GM19467 (cell line): ENCODE measurements around the gene SLC9A8.
"Not testable (repeated sequence)": the region's sequence is repeated elsewhere in the genome, so short reads cannot be mapped to it uniquely, and the experiment has no call there.

Experiments used
- ATAC-seq: cut with Tn5 transposase; IDR thresholded peaks from one replicate; pipeline ENCODE4 v1.9.1; 2021; ENCODE audit warnings: mild to moderate bottlenecking, moderate library complexity; ENCODE audit not compliant: unreplicated experiment

The SLC9A8 gene

GRCh38 chr20:49786668-49787370, 25.8 kb upstream of the SLC9A8 start:
- no peak for ATAC-seq

DNA sequence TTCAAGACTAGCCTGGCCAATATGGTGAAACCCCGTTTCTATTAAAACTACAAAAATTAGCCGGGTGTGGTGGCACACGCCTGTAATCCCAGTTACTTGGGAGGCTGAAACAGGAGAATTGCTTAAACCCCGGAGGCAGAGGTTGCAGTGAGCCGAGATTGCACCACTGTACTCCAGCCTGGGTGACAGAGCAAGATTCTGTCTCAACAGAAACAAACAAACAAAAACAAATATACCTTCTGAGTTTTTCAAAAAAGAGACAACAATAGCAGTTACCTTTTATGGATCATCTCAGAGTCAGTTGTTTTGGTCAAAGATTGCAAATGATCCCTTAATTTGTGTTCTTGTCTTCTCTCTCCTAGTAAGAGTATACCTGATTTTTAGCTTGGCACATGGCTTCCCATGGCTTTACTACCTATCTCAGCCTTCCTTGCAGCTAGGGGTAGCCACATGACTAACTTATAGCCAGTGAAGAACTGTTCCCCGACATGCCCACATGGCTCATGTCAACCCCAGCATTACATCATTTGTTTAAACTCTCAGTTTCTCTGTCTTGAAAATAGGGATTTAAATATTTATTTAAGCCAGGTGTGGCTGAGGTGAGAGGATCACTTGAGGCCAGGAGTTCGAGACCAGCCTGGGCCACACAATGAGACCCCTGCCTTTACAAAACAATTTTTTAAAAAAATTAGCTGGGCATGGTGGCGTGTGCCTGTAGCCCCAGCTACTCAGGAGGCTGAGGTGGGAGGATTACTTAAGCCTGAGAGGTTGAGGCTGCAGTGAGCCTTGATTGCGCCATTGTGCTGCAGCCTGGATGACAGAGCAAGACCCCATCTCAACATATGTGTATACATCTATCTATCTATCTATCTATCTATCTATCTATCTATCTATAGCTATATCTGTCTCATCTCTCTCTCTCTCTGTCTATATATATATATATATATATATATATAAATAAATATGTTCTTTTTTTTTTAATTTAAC, 25.0 kb upstream of the SLC9A8 start:
- ATAC-seq = no peak

DNA sequence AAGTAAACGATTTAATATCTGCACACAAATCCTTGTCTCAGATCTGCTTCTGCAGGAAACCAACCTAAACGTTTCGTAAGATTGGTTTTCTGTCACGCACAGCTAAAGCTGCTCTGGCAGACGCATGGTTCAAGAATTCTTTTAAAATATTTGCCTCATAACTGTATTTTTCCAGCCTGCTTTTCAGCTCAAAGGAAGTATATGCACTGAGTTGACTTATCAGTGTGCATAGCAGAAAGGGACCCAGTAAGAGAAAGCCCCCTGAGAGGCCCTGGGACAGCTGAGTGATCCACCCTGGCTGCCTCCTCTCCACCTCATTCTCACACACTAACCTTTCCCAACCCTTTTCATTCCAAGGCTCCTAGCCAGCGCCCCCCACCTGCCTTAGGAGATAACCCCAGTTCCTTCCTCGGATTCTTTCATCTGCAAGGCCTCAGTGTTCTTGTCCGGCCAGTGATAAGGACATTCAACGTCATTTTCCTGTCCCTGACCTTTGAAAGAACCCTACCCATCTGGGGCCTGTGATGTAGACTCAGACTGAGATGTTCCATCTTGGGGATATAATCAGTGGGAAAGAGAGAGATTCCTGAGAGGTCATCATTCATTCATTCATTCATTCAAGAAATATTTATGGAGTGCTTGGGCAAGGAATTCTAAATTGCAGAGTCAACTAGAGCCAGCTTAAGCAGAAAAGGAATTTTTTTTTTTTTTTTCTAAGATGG, 22.4 kb upstream of the SLC9A8 start:
- no peak for ATAC-seq

- no peak for ATAC-seq
Observed at GRCh38 chr20:49791165-49791564, 21.5 kb upstream of the SLC9A8 start.

DNA sequence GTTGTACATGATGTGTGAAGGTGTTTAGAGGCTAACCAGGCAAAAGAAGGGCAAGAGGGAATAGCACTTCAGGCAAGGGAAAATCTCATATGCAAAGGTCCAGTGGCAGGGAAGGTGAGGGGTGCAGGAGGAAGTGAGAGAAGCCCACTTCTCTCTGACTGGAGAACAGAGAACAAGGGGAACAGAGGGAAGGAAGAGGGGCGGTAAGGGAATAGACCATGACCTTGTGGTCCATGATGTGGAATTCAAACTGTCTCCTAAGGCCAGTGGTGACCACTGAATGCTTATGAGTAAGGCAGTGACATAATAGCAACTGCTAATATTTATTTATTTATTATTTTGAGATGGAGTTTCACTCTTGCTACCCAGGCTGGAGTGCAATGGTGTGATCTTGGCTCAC, 20.6 kb upstream of the SLC9A8 start:
- ATAC-seq = no peak

DNA sequence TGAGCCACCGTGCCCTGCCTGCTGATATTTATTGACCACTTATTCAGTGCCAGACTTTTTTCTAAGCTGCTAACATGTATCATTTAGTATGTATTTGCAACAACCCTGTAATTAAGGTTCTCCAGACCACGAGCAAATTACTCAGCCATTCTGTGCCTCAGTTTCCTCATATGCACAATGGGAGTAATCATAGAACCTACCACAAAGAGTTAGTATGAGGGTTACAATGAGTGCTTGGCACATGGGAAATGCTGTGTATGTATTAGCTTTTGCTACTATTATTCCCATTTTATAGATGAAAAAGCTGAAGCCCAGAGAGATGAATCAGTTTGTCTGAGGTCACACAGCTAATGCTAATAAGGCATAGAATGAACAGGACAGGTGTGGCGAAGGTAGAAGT, 20.0 kb upstream of the SLC9A8 start:
- ATAC-seq = no peak

DNA sequence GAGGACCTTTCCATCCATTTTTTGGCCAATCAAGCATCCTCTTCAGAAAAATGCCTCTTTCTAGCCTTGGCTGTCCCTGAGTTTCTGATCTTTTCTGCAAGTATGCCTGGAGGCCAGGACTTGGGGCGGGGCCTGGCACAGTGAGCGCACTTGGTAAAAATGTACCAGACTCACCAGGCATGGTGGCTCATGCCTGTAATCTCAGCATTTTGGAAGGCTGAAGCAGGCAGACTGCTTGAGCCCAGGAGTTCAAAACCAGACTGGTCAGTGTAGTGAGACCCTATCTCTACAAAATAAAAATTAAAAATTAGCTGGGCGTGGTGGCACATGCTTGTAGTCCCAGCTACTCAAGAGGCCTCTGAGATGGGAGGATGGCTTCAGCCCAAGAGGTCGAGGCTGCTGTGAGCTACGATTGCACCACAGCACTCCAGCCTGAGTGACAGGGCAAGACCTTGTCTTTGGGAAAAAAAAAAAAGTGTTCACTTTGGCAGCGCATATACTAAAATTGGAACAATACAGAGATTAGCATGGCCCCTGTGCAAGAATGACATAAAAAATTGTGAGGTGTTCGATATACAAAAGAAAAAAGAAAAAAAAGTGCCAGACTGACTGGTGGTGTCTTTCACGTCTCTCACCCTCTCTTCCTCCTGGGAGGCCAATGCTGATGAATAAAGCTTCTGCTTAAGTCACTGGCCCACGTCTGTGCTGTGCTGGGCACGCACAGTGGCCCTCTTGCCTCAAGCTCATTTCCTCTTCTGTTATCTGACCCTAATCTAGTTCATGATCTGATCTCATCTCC, 18.1 kb upstream of the SLC9A8 start:
- no peak for ATAC-seq

- no peak for ATAC-seq
Observed at GRCh38 chr20:49795135-49795424, 17.5 kb upstream of the SLC9A8 start.

- no peak for ATAC-seq
Observed at GRCh38 chr20:49796600-49797343, 15.9 kb upstream of the SLC9A8 start.

- ATAC-seq = no peak
Observed at GRCh38 chr20:49797344-49797615, 15.3 kb upstream of the SLC9A8 start.

DNA sequence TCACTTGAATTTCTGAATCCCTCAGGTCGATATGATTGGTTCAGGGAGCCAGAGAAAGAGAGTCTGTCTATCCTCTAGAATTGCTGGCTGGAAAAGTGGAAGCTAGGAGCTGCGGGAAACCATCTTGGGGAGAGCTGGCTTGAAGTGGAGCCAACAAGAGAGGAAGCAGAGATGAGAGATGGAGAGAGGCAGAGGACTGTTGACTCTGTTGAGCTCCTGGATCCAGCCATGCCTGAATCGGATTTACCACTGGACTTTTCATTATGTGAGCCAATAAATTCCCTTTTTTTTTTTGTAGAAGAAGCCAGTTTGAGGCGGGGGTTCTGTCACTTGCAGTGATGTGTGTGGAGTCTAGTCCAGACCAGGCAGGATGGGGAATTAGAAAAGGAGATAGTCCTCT, 13.9 kb upstream of the SLC9A8 start:
- ATAC-seq = no peak

DNA sequence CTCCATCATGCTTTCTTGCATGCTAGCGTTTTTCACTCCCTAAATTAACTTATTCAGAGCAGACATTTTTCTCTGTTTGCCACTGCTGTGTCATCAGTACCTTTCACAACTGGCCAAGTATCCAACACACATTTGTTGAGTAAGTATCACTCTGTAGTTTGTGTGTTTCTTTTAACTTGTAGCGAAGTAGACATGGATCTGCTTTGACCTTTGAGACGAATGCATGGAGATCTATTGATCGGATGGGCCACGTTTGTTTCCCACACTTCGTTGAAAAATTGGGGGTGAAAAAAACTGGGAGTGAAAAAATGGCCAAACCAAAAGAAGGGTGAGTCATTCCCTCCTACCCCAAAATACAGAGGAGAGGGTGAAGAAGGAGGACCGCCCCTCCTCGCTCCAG, 12.9 kb upstream of the SLC9A8 start:
- no peak for ATAC-seq

DNA sequence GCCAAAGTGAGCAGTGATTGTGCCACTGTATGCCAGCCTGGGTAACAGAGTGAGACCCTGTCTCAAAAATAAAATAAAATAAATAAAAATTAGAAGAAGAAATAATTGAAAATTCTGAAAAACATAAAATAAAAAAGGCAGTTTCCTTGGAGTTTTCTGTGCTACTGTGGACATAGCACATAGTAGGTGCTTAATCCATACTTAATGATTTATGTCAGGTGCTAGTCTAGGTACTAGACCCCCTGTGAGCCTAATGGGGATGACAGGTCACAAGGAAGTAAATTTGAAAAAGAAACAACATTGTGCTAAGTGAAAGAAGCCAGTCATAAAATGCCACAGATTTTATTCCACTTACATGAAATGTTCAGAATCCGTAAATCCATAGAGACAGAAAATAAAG, 9.2 kb upstream of the SLC9A8 start:
- no peak for ATAC-seq

- ATAC-seq = no peak
Observed at GRCh38 chr20:49804364-49804763, 8.3 kb upstream of the SLC9A8 start.

DNA sequence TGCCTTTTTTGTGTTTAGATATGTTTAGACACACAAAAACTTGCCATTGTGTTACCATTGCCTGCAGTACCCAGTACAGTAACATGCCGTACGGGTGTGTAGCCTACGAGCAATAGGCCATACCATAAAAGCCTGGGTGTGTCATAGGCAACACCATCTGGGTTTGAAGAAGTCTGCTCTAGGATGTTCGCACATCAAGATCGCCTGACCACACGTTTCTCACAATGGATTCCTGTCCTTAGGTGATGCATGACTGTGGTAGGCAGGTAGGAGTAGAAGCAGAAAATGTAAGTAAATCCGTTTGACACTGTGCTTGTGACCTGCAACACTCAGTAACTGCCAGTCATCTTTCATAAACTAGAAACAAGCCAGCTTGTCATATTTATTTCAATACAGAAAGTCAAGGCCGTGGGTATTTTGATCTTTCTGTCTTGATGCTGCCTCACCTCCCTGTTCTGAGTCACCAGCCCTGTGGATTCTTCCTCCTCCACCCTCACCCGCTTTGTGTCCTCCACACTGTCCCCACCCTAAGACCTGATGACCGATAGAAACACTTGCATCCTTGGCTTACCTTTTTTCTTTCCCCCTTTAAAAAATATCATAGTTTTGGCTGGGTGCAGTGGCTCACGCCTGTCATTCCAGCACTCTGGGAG, 7.3 kb upstream of the SLC9A8 start:
- not testable (repeated sequence) for ATAC-seq

DNA sequence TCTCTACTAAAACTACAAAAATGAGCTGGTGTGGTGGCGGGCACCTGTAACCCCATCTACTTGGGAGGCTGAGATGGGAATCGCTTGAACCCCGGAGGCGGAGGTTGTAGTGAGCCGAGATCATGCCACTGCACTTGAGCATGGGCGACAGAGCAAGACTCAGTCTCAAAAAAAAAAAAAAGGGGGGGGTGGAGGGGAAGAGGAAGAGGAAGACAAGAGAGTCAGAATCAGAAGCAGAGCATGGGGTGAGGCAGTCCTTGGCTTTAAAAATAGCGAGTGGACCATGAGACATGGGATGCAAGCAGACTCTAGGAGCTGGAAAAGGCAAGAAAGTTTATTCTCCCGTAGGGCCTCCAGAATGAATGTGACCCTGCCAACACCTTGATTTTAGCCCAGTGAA, 3.9 kb upstream of the SLC9A8 start:
- ATAC-seq = no peak

DNA sequence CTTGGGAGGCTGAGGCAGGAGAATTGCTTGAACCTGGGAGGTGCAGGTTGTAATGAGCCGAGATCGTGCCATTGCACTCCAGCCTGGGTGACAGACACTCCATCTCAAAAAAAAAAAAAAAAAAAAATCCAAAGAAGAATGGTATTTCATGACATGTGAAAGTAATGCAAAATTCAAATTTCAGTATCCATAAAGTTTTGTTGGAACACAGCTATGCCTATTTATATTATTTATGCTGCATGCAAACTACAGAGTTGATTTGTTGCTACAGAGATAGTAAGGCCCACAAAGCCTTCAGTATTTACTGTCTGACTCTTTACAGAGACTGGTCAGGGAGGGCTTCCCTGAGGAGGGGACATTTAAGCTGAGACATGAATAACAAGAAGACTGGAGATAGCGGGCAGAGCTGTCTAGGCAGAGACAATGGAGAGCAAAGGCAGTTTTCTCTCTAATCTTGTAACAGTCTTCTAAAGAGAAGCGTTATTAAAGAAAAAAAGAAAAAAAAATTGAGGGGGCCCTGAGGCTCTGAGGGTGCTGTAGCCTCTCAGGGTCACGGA, 2.7 kb upstream of the SLC9A8 start:
- no peak for ATAC-seq

GRCh38 chr20:49810491-49811190, 2.0 kb upstream of the SLC9A8 start:
- ATAC-seq = no peak
